ENCODE measurements around the gene OSBPL9. TPM values are rescaled to one million over a fixed set of nuclear protein-coding genes. Genes with fewer than 3 reads are reported as not detected.

Gene OSBPL9
- total RNA-seq, 2 donors from 2014 or later: 60.0 to 60.8 TPM

GRCh38 chr1:51716746-51717145 lies 99.9 kb downstream of the OSBPL9 start:
- Histone ChIP-seq H3K4me3 (no peak overlapping the region), H3K36me3 (no peaks in the 10 kb centered on the region), H3K27ac (no peak overlapping the region), H3K27me3 (no peaks in the 10 kb centered on the region), H3K4me1 (no peaks in the 10 kb centered on the region), H3K9me3 (no peaks in the 10 kb centered on the region)
- no peak for TF ChIP-seq CTCF (IDR thresholded peaks at IDR 0.05)
- no peak for DNase-seq (ENCODE audit: low spot score)

GRCh38 chr1:51717842-51718241 lies 101.0 kb downstream of the OSBPL9 start:
- Histone ChIP-seq H3K36me3 (no peaks in the 10 kb centered on the region), H3K27me3 (no peaks in the 10 kb centered on the region), H3K27ac (no peak overlapping the region), H3K4me3 (no peak overlapping the region), H3K9me3 (no peaks in the 10 kb centered on the region), H3K4me1 (no peaks in the 10 kb centered on the region)
- TF ChIP-seq CTCF (IDR thresholded peaks at IDR 0.05): no peak
- no peak for DNase-seq (ENCODE audit: low spot score)

- Histone ChIP-seq H3K9me3 (no peaks in the 10 kb centered on the region), H3K4me3 (no peak overlapping the region), H3K4me1 (no peaks in the 10 kb centered on the region), H3K27me3 (no peaks in the 10 kb centered on the region), H3K27ac (no peak overlapping the region), H3K36me3 (no peaks in the 10 kb centered on the region)
- no peak for DNase-seq (ENCODE audit: low spot score)
- no peak for TF ChIP-seq CTCF (IDR thresholded peaks at IDR 0.05)
Measured at GRCh38 chr1:51719146-51719545, 102.3 kb downstream of the OSBPL9 start.

GRCh38 chr1:51724797-51725196 lies 107.9 kb downstream of the OSBPL9 start:
- no peaks in the 10 kb centered on the region for H3K27me3 ChIP-seq
- DNase-seq (ENCODE audit: low spot score): no peak
- TF ChIP-seq CTCF (IDR thresholded peaks at IDR 0.05): no peak
- no peak overlapping the region for H3K4me3 ChIP-seq
- H3K27ac ChIP-seq: no peak overlapping the region
- no peaks in the 10 kb centered on the region for H3K9me3 ChIP-seq
- peaks cover 0 to 10% of the 10 kb centered on the region in 2 donors for H3K4me1 ChIP-seq
- H3K36me3 ChIP-seq: no peaks in the 10 kb centered on the region

GRCh38 chr1:51726051-51726450 lies 109.2 kb downstream of the OSBPL9 start:
- TF ChIP-seq CTCF (IDR thresholded peaks at IDR 0.05): no peak
- no peak overlapping the region for H3K4me3 ChIP-seq
- peaks cover 0 to 23% of the 10 kb centered on the region in 2 donors for H3K4me1 ChIP-seq
- no peak overlapping the region for H3K27ac ChIP-seq
- no peaks in the 10 kb centered on the region for H3K36me3 ChIP-seq
- no peaks in the 10 kb centered on the region for H3K9me3 ChIP-seq
- no peak for DNase-seq (ENCODE audit: low spot score)
- no peaks in the 10 kb centered on the region for H3K27me3 ChIP-seq

GRCh38 chr1:51726544-51727225 lies 109.8 kb downstream of the OSBPL9 start:
- Histone ChIP-seq H3K27ac (no peak overlapping the region), H3K4me3 (no peak overlapping the region), H3K9me3 (no peaks in the 10 kb centered on the region), H3K4me1 (peaks cover 0 to 28% of the 10 kb centered on the region in 2 donors), H3K27me3 (no peaks in the 10 kb centered on the region), H3K36me3 (no peaks in the 10 kb centered on the region)
- DNase-seq (ENCODE audit: low spot score): no peak
- no peak for TF ChIP-seq CTCF (IDR thresholded peaks at IDR 0.05)
